HG03442 (cell line): ENCODE results near the gene SCCPDH.
A peak's percentile ranks its signal among the peaks of the same experiment; 100 is the strongest.
"Not testable (repeated sequence)": the region's sequence is repeated elsewhere in the genome, so short reads cannot be mapped to it uniquely, and the experiment has no call there.

Experiments
- ATAC-seq: cut with Tn5 transposase; IDR thresholded peaks from one replicate; pipeline ENCODE4 v1.9.1; 2021; ENCODE audit warnings: mild to moderate bottlenecking, moderate library complexity; ENCODE audit not compliant: unreplicated experiment

The SCCPDH gene

GRCh38 chr1:246724016-246724730 lies at the start of gene SCCPDH:
SCCPDH (plus strand) TSS chr1:246724409; CDS start chr1:246724423, 14 bp downstream.
- peak; percentile 94 for ATAC-seq

- ATAC-seq = no peak
Observed at GRCh38 chr1:246677842-246678241, 46.4 kb upstream of the SCCPDH start.

GRCh38 chr1:246678816-246679793 lies 45.1 kb upstream of the SCCPDH start:
- ATAC-seq = no peak

GRCh38 chr1:246679794-246680177 lies 44.4 kb upstream of the SCCPDH start:
- no peak for ATAC-seq

DNA sequence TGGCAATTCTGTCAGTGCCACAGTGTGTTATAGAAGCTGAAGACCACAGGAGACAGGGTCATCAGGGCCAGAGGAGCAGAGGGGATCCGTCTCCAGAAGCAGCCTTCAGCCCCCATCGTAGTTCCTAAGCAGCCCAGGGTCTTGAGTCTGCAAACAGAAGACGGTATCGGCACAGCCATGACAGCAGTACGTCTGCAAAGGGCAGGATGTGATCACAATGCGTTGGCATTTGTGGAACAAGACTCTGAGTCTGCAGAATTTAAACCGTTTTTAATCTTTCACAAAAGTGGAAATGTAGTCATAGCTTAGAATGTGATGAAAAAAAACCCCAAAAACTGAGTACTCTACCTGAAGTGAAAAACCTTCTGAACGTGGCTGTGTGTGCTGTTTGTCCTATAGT lies 44.0 kb upstream of the SCCPDH start:
- ATAC-seq = no peak

GRCh38 chr1:246680696-246681130 lies 43.5 kb upstream of the SCCPDH start:
- ATAC-seq = no peak

DNA sequence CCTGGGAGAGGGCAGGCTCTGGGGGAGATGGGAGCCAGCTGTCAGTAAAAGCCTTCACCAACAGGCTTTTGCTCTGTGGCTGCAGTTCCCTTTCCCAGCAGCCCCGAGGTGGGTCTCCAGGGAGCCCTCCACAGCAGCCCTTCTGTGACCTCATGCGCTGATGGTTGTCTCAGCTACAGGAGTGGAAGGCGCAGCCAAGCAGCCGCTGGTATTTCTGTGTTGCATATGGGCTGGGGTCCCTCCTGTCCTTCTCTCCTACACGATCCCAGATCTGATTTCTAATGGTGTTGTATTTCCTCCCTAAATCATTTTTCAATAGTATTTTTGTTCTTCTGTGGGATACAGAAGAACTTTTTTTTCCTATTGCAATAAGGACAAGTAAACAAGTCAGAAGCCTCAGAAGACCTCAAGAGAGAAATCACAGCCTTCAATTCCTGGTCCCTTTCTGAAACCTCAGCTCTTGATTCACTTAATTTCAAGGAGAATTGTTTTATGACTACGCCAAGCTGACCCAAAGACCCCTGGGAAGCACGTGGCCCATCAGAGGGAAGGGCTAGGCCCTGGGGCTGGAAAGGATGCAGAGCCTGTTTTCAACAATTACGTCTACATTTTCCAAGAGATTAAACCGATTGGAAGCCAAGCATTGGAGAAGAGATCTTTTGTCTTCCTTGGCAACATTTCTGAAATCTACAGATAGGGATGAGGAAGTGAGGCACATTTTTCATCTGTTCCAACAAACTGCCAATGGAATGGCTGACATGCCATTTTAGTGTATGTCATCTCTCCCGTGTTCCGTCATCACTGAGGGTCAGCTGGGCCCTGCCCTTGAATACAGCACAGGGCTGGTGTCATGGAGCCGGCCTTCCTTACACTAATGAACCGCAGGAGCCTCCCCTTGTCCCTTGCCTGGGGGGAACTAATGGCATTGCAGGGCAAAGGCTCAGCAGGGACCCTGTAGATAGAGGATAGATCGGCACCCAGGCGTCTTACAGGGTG lies 42.0 kb upstream of the SCCPDH start:
- no peak for ATAC-seq

- ATAC-seq = no peak
Observed at GRCh38 chr1:246683521-246683920, 40.7 kb upstream of the SCCPDH start.

GRCh38 chr1:246687002-246687401 lies 37.2 kb upstream of the SCCPDH start:
- ATAC-seq = no peak

- peak; percentile 97 for ATAC-seq
Observed at GRCh38 chr1:246689409-246690008, 34.7 kb upstream of the SCCPDH start.

- ATAC-seq = no peak
Observed at GRCh38 chr1:246690100-246690499, 34.1 kb upstream of the SCCPDH start.

DNA sequence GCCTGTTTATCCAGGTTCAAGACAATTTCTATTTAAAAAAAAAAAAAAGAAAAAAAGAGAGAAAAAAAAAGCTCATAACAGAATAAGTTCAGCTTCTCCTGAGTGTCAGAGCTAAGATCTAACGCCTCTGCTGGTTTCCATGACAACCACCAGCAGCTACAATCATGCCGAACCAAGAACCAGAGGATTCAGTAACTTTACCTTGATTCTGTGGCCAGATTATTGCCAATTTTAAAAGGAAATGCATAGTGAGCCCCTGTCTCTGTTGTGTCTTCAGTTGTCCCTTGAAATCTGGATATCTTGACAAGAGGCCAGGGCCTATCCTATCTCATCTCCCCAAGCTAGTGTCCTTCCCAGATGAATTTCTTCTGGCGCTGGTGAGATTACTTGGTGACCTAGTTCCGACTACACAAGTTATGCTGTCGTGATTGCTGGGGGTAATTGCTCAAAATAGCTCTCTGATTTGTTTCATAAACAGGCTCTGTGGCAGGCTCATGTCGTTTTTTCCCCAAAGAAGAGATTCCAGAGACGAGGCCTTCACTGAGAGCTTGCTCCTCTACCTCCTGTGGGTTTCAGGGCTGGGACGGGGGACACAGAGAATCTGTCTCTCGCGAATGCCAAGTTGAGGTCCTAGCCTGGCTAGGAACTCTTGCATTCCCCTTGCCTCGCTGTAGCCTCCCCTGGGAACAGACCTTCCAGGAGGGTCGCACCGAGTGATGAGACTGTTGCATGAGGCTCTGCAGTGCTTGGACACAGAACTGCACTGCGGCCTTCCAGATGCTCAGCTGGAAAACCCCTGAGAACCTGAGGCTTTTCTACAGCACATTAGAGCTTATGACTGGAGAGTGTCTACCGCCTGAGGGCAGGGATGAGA lies 32.4 kb upstream of the SCCPDH start:
- ATAC-seq = no peak

DNA sequence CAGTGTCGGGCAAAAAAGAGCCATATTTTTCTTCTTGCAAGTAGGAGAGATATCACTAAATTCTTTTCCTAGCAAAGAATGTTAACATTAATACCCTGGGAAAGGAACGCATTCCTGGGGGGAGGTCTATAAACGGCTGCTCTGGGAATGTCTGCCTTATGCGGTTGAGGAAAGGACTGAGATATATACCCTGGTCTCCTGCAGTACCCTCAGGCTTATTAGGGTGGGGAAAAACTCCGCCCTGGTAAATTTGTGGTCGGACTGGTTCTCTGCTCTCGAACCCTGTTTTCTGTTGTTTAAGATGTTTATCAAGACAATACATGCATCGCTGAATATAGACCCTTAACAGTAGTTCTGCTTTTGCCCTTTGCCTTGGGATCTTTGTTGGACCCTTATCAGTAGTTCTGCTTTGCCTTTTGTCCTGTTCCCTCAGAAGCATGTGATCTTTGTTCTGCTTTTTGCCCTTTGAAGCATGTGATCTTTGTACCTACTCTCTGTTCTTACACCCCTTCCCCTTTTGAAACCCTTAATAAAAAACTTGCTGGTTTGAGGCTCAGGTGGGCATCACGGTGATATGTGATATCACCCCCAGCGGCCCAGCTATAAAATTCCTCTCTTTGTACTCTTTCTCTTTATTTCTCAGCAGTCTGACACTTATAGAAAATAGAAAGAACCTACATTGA lies 29.9 kb upstream of the SCCPDH start:
- ATAC-seq = not testable (repeated sequence)

GRCh38 chr1:246695136-246695535 lies 29.1 kb upstream of the SCCPDH start:
- no peak for ATAC-seq

- ATAC-seq = no peak
Observed at GRCh38 chr1:246695666-246696065, 28.5 kb upstream of the SCCPDH start.

DNA sequence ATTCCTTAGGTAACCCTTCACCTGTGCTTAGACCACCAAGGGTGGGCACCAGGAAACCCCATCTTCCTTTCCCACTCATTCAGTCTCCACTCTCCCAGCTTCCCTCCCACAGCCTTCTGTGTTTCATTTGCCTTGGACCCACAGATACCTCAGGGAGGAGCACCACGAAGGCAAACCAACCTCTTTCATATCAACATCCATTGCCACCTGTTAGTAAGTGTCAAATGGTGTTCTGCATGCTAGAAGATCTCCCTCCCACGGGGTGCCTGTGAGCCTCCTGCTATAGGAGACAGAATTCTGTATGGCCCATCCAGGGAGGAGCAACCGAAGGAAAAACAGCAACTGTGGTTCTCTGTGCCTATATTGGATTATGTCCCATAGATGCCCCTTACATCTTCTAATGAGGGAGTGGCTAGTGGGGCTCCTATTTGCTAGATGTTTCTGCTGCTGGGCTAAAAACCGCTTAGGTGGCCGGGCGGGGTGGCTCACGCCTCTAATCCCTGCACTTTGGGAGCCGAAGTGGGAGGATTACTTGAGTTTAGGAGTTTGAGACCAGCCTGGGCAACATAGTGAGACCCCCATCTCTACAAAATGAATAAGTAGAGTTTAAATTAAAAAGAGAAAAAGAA lies 25.6 kb upstream of the SCCPDH start:
- ATAC-seq = no peak

- ATAC-seq = peak; percentile 85
Observed at GRCh38 chr1:246699095-246699735, 25.0 kb upstream of the SCCPDH start.

DNA sequence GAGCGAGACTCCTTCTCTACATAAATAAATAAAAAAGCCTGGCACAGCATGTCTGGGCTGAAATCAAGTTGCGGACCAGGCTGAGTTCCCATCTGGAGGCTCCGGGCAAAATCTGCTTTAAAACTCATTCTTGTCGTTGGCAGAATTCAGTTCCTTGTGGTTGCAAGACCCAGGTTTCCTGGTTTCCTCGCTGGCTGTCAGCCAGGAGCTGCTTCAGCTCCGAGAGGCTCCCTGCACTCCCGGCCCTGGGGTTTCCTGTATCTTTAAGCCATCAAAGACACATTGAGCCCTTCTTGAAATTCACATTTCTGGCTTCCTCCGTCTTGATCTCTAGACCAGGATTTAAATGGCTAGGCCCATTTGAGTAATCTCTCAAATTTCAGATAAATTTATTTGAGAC lies 20.6 kb upstream of the SCCPDH start:
- no peak for ATAC-seq
